Measurements from ENCODE around the gene ONECUT3.

ONECUT3 gene

GRCh38 chr19:1734321-1734966 lies 18.9 kb upstream of the ONECUT3 start:
- no peaks in the 10 kb centered on the region for H3K9me3 Mint-ChIP-seq
- no peaks in the 10 kb centered on the region for H3K36me3 Mint-ChIP-seq (ENCODE audit: low read depth)
- no peak overlapping the region for H3K4me3 Mint-ChIP-seq
- H3K4me1 Mint-ChIP-seq = no peaks in the 10 kb centered on the region
- H3K27me3 Mint-ChIP-seq (ENCODE audit: low read depth) = peaks cover 85% of the 10 kb centered on the region
- TF ChIP-seq CTCF (IDR thresholded peaks at IDR 0.05; ENCODE audit: unreplicated experiment in 3 of 3) = no peak
- H3K27ac Mint-ChIP-seq = no peak overlapping the region

- Mint-ChIP-seq H3K9me3 (peaks cover 3% of the 10 kb centered on the region), H3K27me3 (ENCODE audit: low read depth) (peaks cover 91% of the 10 kb centered on the region), H3K4me1 (no peaks in the 10 kb centered on the region), H3K27ac (no peak overlapping the region), H3K36me3 (ENCODE audit: low read depth) (no peaks in the 10 kb centered on the region), H3K4me3 (no peak overlapping the region)
- TF ChIP-seq CTCF (IDR thresholded peaks at IDR 0.05; ENCODE audit: unreplicated experiment in 3 of 3) = no peak
Observed at GRCh38 chr19:1736280-1736679, 17.0 kb upstream of the ONECUT3 start.

DNA sequence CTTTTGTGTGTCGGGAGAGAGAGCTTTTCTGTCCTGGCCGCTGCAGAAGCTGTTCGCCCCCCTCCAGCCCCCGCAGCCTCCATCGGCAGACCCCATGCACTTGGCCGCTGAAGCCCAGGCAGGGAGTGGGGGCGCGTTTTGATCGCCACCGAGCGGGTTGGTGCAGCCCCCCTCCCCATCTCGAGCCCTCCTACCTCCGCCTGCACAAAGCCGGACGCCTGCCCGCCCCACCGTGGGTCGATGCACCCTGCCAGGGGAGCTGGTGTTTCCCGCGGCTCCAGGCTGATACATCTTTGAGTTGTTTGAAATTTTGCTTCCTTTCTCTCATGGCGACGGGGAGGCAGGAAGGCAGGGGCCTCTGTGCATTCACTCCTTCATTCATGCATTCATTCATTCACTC lies 16.4 kb upstream of the ONECUT3 start:
- Mint-ChIP-seq H3K27me3 (ENCODE audit: low read depth) (peaks cover 90% of the 10 kb centered on the region), H3K9me3 (peaks cover 6% of the 10 kb centered on the region), H3K36me3 (ENCODE audit: low read depth) (no peaks in the 10 kb centered on the region), H3K4me1 (no peaks in the 10 kb centered on the region), H3K4me3 (no peak overlapping the region), H3K27ac (no peak overlapping the region)
- no peak for TF ChIP-seq CTCF (IDR thresholded peaks at IDR 0.05; ENCODE audit: unreplicated experiment in 3 of 3)

DNA sequence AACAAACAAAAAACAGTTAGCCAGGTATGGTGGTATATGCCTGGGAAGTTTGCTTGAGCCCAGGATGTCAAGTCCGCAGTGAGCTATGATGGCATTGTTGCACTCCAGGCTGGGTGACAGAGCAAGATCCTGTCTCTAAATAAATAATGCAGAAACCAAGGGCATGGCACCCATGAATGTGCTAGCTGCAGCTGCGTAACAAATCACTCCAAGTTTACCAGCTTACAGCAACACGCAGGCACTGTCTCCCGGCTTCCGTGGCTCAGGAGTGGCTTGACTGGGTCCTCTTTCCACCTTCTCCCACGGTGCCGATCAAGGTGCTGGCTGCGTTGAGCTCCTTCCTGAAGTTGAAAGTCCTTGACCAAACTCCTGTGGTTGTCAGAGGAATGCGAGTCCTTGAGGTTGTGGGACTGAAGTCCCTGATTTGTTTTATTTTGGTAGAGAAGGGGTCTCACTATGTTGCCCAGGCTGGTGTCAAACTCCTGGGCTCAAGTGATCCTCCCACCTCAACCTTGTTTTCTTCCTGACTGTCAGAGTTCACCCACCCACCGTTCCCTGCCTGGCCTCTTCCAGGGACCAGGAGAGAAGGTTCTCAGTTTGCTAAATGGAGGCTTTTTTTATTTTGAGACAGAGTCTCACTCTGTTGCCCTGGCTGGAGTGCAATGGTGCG lies 13.2 kb upstream of the ONECUT3 start:
- Mint-ChIP-seq H3K9me3 (peaks cover 6% of the 10 kb centered on the region), H3K27ac (no peak overlapping the region), H3K36me3 (ENCODE audit: low read depth) (no peaks in the 10 kb centered on the region), H3K27me3 (ENCODE audit: low read depth) (peaks cover 88% of the 10 kb centered on the region), H3K4me3 (no peak overlapping the region), H3K4me1 (no peaks in the 10 kb centered on the region)
- no peak for TF ChIP-seq CTCF (IDR thresholded peaks at IDR 0.05; ENCODE audit: unreplicated experiment in 3 of 3)

- H3K9me3 Mint-ChIP-seq = peaks cover 6% of the 10 kb centered on the region
- H3K4me1 Mint-ChIP-seq = no peaks in the 10 kb centered on the region
- H3K27me3 Mint-ChIP-seq (ENCODE audit: low read depth) = peaks cover 89% of the 10 kb centered on the region
- no peak for TF ChIP-seq CTCF (IDR thresholded peaks at IDR 0.05; ENCODE audit: unreplicated experiment in 3 of 3)
- no peak overlapping the region for H3K27ac Mint-ChIP-seq
- H3K4me3 Mint-ChIP-seq = no peak overlapping the region
- no peaks in the 10 kb centered on the region for H3K36me3 Mint-ChIP-seq (ENCODE audit: low read depth)
Observed at GRCh38 chr19:1742989-1743696, 10.2 kb upstream of the ONECUT3 start.
